Esophagus (tissue), 2 donors: ENCODE results near the gene AKR1A1. TPM values are rescaled to one million over a fixed set of nuclear protein-coding genes. Genes with fewer than 3 reads are reported as not detected.

Experiments
- H3K27ac ChIP-seq, 2 donors: one replicate each; pipeline ENCODE4 v1.5.1; 2013; ENCODE audit warnings: low read depth in 2 of 2, mild to moderate bottlenecking in 2 of 2, inconsistent platforms in 1 of 2, low read length in 1 of 2, moderate library complexity in 1 of 2
- H3K27me3 ChIP-seq, 2 donors: one replicate each; pipeline ENCODE4 v1.6.1; 2013; ENCODE audit warnings: low read length in 2 of 2, control low read depth in 1 of 2, mild to moderate bottlenecking in 1 of 2; ENCODE audit not compliant: insufficient read depth in 2 of 2, control insufficient read depth in 1 of 2
- H3K36me3 ChIP-seq, 2 donors: one replicate each; pipeline ENCODE4 v1.6.1; 2013; ENCODE audit warnings: low read length in 1 of 2; ENCODE audit not compliant: control insufficient read depth in 2 of 2, insufficient read depth in 2 of 2
- H3K4me1 ChIP-seq, 2 donors: one replicate each; pipeline ENCODE4 v1.6.1; 2013; ENCODE audit warnings: low read length in 1 of 2; ENCODE audit not compliant: control insufficient read depth in 2 of 2, insufficient read depth in 2 of 2
- H3K4me3 ChIP-seq, 2 donors: one replicate each; pipeline ENCODE4 v1.5.1; 2013; ENCODE audit warnings: low read length in 2 of 2, mild to moderate bottlenecking in 2 of 2, low read depth in 1 of 2, moderate library complexity in 1 of 2
- H3K9me3 ChIP-seq, 2 donors: one replicate each; pipeline ENCODE4 v1.6.1; 2013; ENCODE audit warnings: mild to moderate bottlenecking in 2 of 2, low read depth in 1 of 2, low read length in 1 of 2, moderate library complexity in 1 of 2; ENCODE audit not compliant: control insufficient read depth in 2 of 2, insufficient read depth in 1 of 2
- WGBS, 2 donors: extraction: QIAGEN DNeasy Blood & Tissue Kit; methylation state at CpG; one replicate each; pipeline ENCODE4 v1.1.7; 2013; 5-methylcytosine and 5-hydroxymethylcytosine counted together
- polyA plus RNA-seq, 2 donors: library from polyadenylated mRNA; stranded (reverse); fragments of 200-250 nt; gene quantifications; one replicate each; pipeline ENCODE4 v1.2.3, GENCODE V29; 2013
- donor health status: healthy with polysubstance abuse.
- donor health status: Bipolar disorder and iron deficiency.

The AKR1A1 gene
- polyA plus RNA-seq: 100 to 1,000 TPM; 212 to 242 TPM

DNA sequence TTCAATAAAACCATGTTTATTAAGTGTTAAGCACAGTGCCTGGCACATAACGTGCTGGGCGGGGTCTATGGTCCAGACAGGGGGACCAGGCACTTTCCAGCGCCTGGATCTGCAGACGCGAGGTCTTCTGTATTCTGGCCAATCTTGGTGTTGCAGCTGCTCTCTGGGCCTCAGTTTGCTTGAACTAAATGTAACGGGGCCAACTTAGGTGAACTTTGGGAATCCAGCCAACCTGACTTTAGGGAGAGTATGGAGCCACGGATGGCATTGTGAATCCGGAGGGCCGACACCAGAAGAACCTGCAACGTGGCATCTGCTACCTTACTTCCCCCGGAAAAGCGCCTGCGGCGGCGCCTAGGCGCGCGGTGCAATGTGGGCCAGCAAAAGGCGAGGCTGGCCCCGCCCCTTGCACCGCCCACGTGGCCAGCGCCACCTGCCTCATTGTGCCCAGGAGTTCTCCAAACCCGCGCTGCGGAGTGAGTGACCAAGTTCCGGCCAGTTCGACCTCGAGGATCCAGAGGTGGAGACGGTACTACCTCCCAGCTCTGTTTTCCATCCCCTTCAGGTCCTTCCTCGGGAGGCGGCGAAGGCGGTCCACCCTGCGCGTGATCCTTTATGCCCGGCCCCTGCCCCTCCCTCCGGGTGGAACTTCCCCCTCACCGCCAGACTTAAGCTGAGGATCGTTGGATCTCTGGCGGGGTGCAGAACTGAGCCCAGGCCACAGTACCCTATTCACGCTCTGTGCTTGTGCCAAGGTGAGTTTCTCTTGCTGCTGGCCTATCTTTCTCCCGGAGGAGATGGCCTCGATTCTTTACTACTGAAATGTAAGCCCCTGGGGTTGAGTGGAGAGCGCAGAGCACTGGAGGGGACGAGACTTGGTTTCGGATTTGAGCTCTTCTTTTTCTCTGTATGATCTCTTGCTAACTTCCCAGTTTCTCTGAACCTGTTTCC, at the start of gene AKR1A1:
Gene AKR1A1 (plus strand): TSS at position 426 of the 951 bp plus-strand sequence. CDS start 10,969 bp downstream, outside the sequence.
- peak within 1 kb of the TSS; percentile 91 to 96 for H3K27ac ChIP-seq
- H3K4me3 ChIP-seq: peak within 1 kb of the TSS; percentile 63 to 94
- peaks cover 0 to 2% of the 10 kb centered on the region in 2 donors for H3K4me1 ChIP-seq
- 1 to 2% methylated on average over 47 of the region's 47 CpGs for WGBS, 2 donors
- H3K9me3 ChIP-seq: no peaks in the 10 kb centered on the region
- H3K27me3 ChIP-seq: no peaks in the 10 kb centered on the region
- no peaks in the 10 kb centered on the region for H3K36me3 ChIP-seq

DNA sequence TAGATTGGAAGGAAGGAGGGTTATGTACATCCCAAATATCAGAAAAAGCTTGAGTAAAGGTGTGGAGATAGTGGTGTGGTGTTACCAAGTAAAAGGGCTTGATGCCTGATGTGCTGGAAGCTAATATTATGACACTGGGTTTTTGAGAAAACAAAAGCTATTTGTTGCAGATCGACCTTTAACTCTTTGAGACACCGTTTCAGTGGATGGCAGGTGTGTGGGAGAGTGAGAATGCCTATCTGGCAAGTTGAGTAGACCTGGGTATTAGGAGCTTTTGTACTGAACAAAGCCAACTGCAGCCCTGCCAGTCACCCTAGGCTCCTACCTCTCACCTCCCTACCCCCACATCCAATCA, 49.1 kb upstream of the AKR1A1 start:
- WGBS, 2 donors: 49 to 63% methylated on average over 2 of the region's 2 CpGs
- Histone ChIP-seq H3K36me3 (no peaks in the 10 kb centered on the region), H3K27ac (peak overlapping the region in 1 of 2 donors; percentile 53), H3K4me3 (no peak overlapping the region), H3K4me1 (peaks cover 2 to 7% of the 10 kb centered on the region in 2 donors), H3K9me3 (no peaks in the 10 kb centered on the region), H3K27me3 (no peaks in the 10 kb centered on the region)

DNA sequence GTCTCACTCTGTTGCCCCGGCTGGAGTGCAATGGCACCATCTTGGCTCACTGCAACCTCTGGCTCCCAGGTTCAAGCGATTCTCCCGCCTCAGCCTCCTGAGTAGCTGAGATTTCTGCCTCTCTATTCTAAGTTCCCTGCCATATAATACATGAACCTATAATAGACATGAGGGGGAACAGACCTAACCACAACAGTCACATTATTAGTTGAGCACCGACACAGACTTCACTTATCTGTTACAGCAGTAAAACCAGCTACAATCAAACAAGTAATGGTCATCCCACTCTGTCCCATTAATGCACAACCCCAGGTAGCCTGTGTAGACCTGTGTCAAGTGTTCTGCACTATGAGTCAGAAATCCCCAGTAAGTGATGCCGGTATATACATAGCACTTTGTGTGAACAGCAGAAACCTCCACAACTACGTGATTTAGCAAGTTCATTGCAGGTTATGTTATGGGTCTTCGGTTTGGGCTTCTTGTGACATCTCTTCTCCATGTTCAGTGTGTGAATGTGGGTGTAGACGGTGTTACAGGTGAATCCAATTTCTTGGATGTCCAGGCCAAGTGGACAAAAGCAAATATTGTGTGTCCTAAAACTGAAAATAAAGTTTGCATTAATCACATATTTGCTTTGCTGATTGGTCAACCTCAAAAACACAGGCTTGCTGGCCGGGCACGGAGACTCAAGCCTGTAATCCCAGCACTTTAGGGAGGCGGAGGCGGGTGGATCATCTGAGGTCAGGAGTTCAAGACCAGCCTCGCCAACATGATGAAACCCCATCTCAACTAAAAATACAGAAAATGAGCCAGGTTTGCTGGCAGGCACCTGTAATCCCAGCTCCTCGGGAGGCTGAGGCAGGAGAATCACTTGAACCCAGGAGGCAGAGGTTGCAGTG, 46.9 kb upstream of the AKR1A1 start:
- Histone ChIP-seq H3K36me3 (no peaks in the 10 kb centered on the region), H3K9me3 (no peaks in the 10 kb centered on the region), H3K4me3 (no peak overlapping the region), H3K27me3 (no peaks in the 10 kb centered on the region), H3K4me1 (peaks cover 0 to 7% of the 10 kb centered on the region in 2 donors), H3K27ac (no peak overlapping the region)
- 89% methylated on average over 14 of the region's 14 CpGs for WGBS, 2 donors

DNA sequence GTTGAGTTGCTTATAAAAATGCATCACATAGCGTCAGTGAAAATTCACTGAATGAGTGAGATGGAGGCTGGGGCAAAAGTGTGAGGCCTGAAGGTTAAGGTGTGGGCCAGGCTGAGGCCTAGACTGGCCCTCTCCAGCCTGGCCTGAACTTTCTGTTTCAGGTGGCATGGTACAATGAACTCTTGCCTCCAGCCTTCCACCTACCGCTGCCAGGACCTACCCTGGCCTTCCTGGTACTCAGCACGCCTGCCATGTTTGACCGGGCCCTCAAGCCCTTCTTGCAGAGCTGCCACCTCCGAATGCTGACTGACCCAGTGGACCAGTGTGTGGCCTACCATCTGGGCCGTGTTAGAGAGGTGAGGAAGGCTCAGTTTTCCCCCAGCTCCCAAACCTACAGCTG, 43.4 kb upstream of the AKR1A1 start:
- H3K4me3 ChIP-seq: no peak overlapping the region
- H3K4me1 ChIP-seq: no peaks in the 10 kb centered on the region
- no peak overlapping the region for H3K27ac ChIP-seq
- H3K27me3 ChIP-seq: no peaks in the 10 kb centered on the region
- WGBS, 2 donors: 93 to 94% methylated on average over 6 of the region's 6 CpGs
- H3K36me3 ChIP-seq: peaks cover 8 to 21% of the 10 kb centered on the region in 2 donors
- H3K9me3 ChIP-seq: no peaks in the 10 kb centered on the region

DNA sequence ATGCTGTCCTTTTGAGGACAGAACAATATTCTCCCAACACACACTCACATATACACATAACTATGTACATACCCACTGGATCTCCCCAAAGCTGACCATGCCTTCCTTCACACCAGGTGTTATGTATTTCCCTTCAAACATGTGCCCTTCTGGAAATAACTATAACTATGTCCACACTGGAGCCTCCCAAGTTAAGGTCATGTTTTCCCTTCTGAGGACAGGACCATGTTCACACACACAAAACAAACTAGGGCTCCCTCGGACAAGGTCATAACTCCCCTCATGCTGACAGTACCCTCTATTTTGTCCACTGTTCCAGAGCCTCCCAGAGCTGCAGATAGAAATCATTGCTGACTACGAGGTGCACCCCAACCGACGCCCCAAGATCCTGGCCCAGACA, 42.7 kb upstream of the AKR1A1 start:
- no peak overlapping the region for H3K4me3 ChIP-seq
- H3K36me3 ChIP-seq: peaks cover 12 to 22% of the 10 kb centered on the region in 2 donors
- 80 to 84% methylated on average over 4 of the region's 4 CpGs for WGBS, 2 donors
- peak overlapping the region in 1 of 2 donors; percentile 43 for H3K27ac ChIP-seq
- H3K27me3 ChIP-seq: no peaks in the 10 kb centered on the region
- H3K9me3 ChIP-seq: no peaks in the 10 kb centered on the region
- H3K4me1 ChIP-seq: no peaks in the 10 kb centered on the region

DNA sequence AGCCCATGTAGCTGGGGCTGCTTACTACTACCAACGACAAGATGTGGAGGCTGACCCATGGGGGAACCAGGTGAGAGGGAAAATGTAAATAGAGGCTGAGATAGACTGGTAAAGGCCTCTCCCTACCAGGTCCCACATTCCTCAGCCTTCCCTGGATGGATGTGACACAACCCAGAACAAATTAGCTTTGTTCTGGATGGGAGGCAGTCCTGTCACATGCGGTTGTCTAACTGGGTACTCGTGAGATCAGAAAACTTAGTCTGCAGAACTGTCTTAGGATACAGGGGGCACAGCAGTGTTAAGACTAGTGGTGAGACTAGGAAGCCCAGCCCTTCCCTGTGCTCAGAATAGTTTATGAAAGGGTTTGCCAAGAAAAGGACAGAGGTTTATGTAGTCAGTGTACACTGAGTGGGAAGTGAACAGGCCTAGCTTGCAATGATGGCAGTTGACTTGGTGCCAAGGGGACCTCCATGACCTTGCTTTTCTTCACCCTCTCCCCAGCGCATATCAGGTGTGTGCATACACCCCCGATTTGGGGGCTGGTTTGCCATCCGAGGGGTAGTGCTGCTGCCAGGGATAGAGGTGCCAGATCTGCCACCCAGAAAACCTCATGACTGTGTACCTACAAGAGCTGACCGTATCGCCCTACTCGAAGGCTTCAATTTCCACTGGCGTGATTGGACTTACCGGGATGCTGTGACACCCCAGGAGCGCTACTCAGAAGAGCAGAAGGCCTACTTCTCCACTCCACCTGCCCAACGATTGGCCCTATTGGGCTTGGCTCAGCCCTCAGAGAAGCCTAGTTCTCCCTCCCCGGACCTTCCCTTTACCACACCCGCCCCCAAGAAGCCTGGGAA, 42.1 kb upstream of the AKR1A1 start:
- H3K9me3 ChIP-seq: no peaks in the 10 kb centered on the region
- WGBS, 2 donors: 66 to 69% methylated on average over 15 of the region's 15 CpGs
- H3K4me1 ChIP-seq: no peaks in the 10 kb centered on the region
- peaks cover 12 to 22% of the 10 kb centered on the region in 2 donors for H3K36me3 ChIP-seq
- no peaks in the 10 kb centered on the region for H3K27me3 ChIP-seq
- no peak overlapping the region for H3K4me3 ChIP-seq
- H3K27ac ChIP-seq: peak overlapping the region in 1 of 2 donors; percentile 43

DNA sequence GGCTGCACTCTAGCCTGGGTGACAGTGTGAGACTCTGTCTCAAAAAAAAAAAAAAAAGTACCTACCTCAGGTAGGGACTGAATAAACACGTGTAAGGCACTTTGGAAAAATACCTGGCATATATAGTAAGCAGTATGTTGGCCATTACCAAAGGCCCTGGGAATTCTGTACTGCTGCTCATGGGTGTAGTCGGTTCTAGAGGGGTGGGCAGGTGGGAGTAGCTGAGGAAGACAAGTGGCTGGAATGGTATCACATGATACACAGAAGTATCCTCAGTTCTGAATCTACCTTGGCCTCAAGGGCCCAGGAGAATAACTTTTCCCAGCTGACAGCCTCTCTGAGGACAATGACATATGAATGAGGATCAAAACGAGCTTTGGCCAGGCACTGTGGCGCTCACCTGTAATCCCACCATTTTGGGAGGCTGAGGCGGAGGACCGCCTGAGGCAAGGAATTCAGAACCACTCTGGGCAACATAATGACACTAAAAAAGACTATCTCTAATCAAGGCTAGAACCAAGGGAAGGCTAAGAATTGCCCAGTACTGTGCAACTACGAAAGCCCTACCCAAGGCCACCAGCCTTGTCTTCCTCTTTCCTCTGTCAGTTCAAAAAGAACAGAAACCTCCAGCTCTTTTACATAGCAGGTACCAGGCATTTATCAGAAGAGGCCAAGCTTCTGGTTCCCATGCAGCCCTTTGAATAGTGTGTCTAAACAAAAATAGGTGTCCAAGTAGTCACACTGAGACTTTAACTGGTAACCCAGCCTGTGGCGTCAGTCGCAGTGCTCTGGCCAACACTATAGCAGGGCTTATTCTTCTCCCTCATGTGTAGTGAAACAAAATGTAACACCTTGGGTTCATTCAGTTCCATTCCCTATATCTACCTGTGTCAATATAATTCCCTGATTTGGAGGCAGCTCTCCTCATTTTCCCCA, 40.3 kb upstream of the AKR1A1 start:
- peaks cover 0 to 1% of the 10 kb centered on the region in 2 donors for H3K4me1 ChIP-seq
- H3K4me3 ChIP-seq: no peak overlapping the region
- H3K9me3 ChIP-seq: no peaks in the 10 kb centered on the region
- H3K27me3 ChIP-seq: no peaks in the 10 kb centered on the region
- WGBS, 2 donors: 64 to 72% methylated on average over 9 of the region's 9 CpGs
- peaks cover 15 to 34% of the 10 kb centered on the region in 2 donors for H3K36me3 ChIP-seq
- no peak overlapping the region for H3K27ac ChIP-seq

DNA sequence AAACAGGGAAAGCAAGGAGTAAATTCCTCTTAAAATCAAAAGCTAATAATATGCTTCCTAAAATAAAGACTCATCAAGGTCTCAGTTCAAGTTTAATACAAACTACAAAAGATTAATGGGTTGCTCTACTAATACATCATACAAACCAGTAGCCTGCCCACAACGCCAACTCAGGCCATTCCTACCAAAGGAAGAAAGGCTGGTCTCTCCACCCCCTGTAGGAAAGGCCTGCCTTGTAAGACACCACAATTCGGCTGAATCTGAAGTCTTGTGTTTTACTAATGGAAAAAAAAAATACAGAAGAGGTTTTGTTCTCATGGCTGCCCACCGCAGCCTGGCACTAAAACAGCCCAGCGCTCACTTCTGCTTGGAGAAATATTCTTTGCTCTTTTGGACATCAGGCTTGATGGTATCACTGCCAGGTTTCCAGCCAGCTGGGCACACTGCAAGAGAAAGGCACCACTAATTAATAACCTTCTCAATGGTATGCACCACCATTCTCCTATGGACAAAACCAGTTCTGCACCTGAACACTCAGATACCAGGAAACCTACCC, 39.6 kb upstream of the AKR1A1 start:
- WGBS, 2 donors: 86 to 91% methylated on average over 4 of the region's 4 CpGs
- Histone ChIP-seq H3K4me1 (peaks cover 0 to 1% of the 10 kb centered on the region in 2 donors), H3K9me3 (no peaks in the 10 kb centered on the region), H3K27ac (no peak overlapping the region), H3K36me3 (peaks cover 15 to 35% of the 10 kb centered on the region in 2 donors), H3K4me3 (no peak overlapping the region), H3K27me3 (no peaks in the 10 kb centered on the region)
